ENCODE measurements around the gene POLR1C.

The POLR1C gene

DNA sequence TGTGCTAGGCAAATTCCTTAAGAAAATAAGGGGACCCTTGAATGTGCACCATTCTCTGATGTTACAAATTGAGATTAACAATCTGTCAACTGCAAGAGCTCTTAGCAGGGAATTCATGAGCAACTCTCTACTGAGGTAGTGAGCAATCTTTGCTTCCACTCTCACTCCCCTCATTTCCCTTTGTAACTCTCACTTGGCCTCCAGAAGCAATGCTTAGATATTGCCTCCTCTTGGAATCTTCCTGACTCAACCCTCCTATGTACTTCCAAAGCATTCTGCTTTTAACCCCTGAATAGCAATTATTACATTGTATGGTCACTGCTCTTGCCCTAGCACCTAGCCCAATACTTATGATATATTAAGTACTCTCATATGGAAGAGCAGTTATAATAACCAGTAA lies 42.4 kb downstream of the POLR1C start:
- in situ Hi-C loops (cut with MboI; ENCODE audit: low sequenced_read_pairs): no loop called here

DNA sequence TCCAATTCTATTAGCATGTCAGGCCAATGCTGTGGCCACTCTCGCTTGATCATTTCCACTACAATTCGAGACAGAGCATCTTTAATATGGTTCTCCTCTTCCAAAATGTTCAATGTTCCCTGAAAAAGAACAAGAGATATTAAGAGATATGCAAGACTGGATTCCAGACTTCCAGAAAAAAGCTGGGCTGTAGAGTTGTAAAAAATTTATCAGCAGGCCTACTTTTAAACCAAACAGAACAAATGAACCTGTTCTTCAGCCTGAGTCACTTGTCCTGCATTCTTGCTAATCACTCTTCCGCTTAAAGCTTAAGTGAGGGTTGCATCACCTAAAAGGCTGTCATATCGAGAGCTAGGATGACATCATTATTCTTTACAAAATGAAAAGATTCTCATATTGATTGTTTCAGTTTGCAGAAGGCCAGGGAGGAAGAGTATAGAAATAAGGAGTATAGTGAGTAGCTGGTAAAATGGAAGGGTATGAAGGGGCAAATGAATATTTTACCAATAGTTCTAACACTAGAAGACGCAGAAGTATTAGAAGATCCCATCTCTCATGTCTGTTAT lies 54.1 kb downstream of the POLR1C start:
- in situ Hi-C loops (cut with MboI; ENCODE audit: low sequenced_read_pairs): no loop called here
